Islet of Langerhans (tissue), 1 donor: ENCODE measurements around the gene CSN3.

Experiments
- FAIRE-seq: peaks from one replicate; lab custom pipeline; 2011; peaks lifted over from hg19 to GRCh38; lab: Jason Lieb, UNC

The CSN3 gene

DNA sequence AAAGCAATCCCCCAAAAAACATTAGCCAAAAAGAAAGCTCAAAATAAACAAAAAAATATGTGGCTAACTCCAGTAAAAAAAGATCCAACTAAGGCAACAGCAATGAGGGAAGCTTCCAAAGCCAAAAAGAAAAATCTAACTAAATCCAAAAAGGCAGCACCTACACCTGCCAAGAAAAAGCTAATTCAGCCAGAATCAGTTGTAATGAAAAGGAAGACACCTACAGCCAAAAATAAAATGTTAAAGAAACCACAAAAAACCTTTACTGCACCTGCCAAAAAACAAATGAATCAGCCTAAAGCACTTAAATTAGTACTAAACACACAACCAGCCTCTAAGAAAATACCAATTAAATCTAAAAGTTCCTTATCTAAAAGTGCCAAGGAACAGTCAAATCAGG is 55.2 kb downstream of the CSN3 start:
- no peak for FAIRE-seq

GRCh38 chr4:70298051-70298450 is 55.7 kb downstream of the CSN3 start:
- no peak for FAIRE-seq

DNA sequence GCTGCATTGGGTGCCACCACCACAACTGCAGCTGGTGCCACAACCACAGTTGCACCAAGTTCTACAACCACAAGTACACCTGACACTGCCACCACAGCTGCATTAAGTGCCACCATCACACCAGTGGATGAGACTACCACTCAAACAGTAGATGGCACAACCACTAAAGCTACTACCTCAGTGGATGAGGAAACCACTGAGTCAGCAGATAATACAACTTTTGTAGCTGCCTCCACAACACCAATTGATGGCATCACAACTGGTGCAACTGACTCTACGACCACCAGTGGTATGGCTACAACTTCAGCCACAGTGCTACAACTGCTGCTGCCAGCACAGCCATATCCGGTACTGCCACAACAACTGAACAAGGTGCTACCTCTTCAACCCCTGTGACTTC is 57.2 kb downstream of the CSN3 start:
- FAIRE-seq = no peak

GRCh38 chr4:70300215-70300614 is 57.8 kb downstream of the CSN3 start:
- FAIRE-seq = no peak
